HG03108 (cell line): ENCODE data around the gene SNCAIP.
"Not testable (repeated sequence)": the region's sequence is repeated elsewhere in the genome, so short reads cannot be mapped to it uniquely, and the experiment has no call there.

Experiments used
- ATAC-seq: cut with Tn5 transposase; IDR thresholded peaks from one replicate; pipeline ENCODE4 v1.9.1; 2021; ENCODE audit warnings: moderate library complexity; ENCODE audit not compliant: unreplicated experiment

SNCAIP gene

DNA sequence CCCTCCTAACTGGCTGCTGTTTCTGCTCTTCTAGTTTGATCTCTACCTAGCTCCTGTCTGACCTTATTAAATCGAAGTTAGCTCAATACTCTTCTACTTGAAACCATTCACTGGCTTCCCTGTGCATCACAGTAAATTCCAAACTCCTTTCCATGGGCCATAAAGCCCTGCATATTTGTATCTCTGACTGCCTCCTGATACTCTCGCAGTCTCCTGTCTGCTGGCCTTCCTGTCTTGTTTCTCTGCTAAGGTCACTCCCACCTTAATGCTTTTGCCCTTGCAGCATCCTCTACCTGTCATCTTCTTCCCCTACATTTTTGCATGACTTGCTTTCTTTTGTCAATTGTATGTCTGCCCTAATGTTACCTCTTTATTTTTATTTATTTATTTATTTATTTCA lies 44.8 kb downstream of the SNCAIP start:
- no peak for ATAC-seq

DNA sequence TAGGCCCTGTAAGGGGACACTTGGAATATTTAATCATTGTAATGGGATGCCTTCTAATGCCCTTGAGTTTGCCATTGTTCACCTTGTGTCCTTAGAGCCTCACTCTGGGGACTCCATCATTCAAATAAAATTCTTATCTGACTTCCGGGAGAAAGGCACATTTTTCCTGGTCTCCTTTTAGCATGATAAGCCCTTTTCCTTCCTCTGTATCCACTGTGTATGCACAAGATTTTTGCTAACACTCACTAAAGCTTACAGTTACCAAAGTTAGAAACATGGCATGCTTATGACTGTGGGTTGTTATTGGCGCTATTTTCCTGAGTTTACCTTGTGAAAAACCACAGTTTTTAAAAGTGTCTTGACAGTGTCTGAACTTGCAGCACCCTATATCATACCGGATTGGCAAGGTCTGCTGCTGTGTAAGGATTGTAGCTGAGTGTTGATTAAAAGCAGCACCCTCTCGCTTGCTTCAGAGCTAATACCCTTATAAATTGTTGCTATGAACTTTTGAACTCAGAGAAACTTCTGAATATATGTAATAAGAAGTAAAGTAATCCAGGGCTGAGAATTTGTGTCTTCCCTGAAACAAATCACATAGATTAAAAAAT lies 46.4 kb downstream of the SNCAIP start:
- no peak for ATAC-seq

DNA sequence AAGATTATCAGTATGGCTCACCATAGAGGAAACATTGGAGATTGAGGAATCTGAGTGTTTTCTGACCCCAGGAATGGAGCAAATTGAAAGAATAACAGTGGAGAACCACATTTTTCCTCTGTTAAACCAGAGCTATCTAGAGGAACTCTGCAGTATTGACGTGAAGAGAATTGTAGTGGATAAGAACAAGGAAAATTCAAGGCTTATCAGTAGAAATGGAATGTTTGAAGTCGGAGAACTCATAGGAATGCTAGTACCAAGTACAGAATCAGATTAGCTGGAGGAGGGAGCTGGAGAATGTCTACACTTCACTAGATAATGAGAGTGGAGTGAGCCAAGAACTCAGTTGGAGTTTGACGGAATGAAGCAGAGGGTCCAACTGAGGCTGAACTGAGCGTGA lies 50.3 kb downstream of the SNCAIP start:
- ATAC-seq, result no peak

DNA sequence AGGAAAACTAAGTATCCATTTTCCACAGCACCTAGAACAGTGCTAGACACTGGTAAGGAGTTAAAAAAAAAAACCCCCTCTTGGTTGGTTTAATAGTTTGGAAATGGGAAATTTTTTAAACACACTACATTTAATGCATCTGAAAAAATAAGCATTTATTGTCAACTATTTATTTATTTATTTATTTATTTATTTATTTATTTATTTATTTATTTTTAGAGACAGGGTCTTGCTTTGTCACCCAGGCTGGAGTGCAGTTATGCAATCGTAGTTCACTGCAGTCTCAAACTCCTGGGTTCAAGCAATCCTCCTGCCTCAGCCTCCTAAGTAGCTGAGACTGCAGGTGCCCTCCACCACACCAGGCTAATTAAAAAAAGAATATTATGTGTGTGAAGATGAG lies 51.6 kb downstream of the SNCAIP start:
- ATAC-seq, result no peak

DNA sequence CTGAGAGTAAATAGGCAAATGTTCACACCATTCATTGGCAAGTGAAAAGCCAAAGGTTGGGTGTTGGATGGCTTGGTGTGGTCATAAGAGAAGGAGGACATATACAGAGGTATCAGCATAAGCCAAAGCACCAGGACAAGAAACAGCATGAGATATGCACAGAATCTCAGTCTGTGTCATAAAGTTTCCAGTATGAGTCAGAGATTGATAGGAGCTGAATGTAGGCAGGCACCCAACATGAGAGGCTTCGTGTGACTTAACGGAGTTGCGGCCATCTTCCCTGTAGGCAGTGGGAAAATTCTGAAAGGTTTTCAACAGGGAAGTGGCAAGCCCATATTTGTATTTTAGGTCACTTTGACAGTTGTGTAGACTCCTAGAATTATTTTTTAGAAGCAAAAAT lies 54.5 kb downstream of the SNCAIP start:
- no peak for ATAC-seq

DNA sequence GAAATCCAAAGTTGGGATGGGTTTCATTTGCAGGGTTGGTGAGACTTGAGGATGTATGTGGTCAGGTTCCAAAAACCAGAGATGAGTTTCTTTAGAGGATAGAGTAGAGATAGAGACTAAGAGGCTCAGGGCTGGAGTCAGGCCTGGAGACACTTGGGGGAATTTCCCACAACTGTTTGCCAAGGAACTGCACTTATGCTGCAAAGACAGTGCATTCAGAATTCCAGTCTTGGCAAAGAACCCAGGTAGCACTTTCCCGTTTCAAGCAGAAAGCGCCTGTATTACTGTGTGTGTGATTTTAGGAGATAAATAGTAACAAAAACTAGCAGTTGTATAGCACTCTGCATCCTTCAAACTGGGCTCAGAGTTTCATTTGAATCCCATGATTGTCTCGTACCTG lies 55.4 kb downstream of the SNCAIP start:
- no peak for ATAC-seq

DNA sequence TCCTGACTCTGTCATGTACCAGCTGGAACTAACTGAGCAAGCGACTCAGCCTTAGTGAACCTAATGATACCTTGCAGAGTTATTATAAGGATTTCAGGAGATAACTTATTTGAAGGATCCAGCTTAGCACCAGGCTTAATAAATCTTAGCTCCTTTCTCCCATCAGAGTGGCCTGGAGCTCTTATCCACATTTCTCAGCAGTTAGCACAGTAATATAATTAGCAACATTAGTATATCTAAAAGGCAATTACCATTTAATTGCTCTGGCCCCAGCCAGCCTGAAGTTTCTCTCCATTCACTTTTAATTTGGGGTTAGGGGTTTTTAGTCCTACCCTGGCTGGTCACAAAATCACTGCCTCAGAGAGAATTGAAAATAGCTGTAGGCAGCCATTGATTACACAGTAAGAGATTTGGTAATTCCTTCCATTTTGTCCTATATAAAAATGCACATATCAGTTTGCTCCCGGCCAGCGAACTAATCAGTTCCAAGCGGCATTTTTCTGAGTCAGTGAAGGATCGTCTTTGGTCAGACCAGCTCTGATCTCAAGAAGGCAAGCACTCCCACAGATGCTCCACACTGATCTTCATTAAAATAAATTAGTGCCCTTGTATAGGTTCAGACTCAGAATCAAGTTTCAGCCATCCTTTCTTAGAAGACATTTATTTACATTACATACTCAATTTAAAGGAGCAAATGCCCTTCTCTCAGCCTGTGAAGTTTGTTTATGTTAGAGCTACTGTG lies 56.6 kb downstream of the SNCAIP start:
- ATAC-seq, result no peak

DNA sequence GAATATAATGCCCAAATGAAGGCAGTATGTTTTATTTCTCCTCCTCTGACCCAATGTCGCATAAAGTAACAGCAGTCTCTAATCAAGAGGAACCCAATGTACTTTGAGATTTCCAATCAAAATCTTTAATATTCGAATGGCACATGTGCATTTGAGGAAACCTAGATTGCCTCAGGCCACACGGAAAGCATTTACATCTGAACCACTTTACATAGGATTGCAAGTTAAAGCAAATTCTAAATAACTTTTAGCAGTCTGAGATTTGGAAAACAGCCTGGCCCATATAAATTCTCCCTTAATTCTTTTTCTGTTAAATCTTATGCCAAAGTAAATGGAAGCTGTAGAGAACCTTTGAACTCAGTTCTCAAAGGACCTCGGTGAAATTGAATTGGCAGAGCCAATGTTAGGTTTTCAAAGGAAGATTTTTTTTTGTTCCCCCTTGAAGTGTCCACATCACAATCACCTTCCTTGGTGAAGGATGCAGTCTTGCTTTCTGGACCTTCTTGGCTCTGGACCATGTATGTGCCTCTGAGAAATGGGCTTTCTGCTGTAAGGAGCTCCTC lies 57.3 kb downstream of the SNCAIP start:
- ATAC-seq, result no peak

DNA sequence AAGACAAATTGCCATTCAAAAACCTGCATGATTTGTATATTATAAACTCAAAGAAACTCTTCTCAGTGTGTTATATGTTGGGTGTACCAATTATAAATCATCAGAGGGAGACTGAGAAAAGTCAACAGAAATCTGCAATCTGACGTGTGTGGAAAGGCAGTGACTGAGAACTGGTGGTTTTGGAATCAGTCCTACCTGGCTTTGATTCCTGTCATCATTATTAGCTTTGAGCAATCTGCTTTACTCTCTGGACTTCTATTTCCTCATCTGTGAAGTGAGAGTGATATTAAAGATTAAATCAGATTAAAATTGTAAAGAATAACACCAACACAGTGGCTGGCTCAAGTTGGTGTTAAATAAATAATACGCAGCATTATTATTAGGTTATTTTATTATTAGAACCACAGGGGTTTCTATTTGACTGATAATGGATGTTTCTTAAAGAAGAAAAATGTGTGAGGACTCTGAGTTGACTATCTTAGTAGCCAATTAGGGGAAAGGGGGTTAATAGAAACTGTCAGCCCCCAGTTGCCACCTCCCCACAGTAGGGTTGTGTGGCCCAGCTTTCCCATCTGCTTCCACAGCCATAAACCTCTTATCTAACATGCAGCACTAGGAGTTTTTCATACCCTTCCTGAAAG lies 59.6 kb downstream of the SNCAIP start:
- ATAC-seq, result no peak

DNA sequence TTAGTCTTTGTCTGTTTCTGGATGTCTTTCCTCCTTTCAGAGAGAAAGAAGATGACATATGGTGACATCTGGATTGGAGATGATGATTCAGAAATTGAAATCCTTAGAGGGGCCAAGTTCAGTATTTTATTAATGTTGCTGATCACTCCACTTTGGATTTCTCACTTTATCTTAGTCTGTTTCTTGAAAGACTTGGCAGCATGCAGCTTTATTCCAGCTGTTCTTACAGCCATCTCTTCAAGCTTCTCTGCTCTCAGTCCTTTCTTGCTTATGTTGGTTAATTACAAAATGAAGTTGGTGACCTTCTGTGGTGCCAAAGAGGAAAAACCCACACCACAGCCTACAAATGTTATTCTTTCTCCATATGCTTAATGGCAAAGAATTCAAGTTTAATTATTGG lies 62.1 kb downstream of the SNCAIP start:
- ATAC-seq, result no peak

DNA sequence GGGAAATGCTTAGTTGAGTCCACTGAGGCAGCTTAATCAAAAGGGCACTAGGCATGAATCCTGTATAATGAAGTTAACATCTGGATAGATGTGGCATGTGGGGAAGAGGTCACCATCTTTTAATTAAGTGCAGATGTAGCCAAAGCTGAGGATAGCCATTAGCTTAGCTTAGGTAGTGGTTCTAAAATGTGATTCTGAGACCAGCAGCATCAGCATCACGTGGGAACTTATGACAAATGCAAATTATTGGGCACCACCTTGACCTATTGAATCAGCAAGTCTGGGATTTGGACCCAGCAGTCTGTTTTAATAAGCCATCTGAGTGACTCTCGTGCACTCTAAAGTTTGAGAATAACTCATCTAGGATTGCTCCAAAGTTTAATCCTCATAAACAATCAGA lies 63.8 kb downstream of the SNCAIP start:
- ATAC-seq, result no peak

DNA sequence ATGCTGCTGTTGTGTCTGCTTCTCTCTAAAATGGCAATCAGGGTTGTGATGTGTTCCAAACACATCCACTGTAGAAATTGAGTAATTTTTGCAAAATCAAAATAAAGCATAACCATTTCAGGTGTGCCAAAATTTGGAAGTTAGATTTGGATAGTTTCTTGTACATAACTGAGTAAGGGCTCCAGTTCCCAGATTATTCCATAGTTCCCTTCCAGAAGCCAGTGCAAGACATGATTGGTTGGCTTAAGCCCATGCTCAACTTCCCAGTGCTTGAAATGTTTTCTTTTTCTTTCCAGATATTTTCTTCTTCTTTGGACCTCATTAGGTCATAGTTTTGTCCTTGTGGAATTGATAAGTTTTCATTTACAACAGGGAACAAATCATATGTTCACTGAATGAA lies 64.2 kb downstream of the SNCAIP start:
- no peak for ATAC-seq

DNA sequence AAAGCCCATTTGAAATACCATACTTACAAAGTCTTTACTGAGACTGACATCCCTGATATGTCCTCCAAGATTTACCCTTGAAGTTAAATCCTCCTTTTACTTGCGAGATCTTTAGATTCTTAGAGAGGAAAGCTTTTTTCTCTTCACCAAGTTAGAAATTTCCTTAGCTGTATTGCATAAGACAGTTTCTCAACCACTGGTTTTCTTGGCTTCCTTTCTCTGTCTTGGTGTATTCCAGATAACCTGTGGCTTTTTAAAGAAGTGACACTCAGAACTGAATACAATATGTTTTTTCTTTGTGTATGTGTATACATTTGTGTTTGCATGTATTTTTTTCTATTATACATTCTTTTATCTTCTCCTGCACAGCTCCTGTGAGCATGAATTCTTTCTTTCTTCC lies 65.0 kb downstream of the SNCAIP start:
- no peak for ATAC-seq

DNA sequence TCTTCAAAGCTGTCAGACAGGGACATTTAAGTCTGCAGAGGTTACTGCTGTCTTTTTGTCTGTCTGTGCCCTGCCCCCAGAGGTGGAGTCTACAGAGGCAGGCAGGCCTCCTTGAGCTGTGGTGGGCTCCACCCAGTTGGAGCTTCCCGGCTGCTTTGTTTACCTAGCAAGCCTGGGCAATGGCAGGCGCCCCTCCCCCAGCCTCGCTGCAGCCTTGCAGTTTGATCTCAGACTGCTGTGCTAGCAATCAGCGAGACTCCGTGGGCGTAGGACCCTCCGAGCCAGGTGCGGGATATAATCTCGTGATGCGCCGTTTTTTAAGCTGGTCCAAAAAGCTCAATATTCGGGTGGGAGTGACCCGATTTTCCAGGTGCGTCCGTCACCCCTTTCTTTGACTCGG lies 70.9 kb downstream of the SNCAIP start:
- not testable (repeated sequence) for ATAC-seq

DNA sequence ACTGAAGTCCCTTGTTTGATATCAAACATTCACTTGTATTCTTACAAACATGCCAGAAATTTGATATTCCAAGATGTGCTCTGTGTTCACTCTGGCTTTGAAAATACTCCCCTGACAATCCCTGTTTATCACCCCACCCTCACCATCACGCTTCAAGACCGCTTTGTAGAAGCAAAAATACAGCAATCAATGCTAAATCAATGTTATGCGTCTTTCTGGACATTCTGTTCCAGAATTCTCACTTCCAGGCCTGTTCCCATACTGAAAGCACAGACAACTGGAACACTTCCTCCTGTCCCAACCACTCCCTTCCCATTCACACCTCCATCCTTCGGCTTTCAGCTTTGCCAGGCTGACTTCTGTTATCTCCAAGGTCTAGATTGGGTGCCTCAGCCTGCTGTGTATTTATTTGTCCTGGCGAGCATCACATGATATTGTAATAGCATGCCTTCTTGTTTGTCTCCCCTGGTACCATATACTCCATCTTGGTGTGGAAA lies 72.8 kb downstream of the SNCAIP start:
- ATAC-seq, result no peak

DNA sequence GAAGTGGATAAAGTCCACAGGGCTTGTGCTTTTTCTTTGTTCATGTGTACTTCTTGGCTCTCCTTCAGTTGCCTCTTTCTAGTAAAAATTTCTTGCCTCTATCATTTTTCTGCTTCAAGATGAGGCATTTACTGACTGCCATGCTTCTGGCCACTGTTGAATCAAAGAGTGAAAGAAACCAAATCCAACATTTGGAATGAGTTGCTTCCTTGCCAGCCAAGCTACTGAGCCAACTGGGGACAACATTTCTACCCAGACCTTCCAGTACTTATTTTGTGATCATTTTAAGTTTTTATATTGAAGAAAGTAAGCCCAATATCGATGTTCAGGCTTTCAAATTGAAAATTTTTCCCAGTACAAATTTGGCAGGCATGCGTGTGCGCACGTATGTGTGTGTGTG lies 73.2 kb downstream of the SNCAIP start:
- ATAC-seq, result no peak

DNA sequence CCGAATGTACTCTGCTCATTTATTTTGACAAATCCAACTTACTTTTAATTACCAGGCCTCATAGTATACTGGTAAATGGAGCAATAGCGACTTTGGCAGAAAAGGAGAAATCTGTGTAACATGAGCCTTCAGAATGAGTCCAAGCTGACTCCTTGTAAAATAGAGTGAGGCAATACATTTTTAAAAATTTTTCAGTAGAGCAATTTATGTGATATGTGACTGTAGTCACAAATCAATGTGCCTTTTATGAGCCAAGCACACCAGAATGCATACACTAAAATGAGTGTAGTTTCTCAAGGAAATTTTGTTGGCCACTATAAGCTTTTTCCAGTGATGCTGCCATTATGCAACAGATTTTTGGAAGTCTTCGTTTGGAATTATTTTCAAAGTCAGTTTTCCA lies 73.8 kb downstream of the SNCAIP start:
- no peak for ATAC-seq

DNA sequence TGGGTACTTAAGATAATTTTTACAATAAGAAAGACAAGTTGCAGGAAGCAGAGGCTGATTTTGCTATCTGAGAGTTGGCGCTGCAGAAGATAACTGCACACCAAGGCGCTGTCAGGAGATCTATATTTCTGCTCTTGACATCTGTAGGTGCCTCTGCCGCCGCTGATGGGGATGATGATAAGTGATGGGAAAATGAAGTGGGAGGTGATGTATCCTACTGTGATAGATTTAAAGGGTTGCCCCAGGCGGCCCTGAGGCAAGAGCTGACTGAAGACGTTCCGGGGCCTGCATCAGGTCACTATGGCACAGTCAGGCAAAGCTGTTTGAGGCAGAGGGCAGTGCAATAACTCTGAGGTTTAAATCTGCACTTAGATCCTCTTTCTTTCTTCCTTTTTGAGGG lies 78.1 kb downstream of the SNCAIP start:
- ATAC-seq, result no peak

DNA sequence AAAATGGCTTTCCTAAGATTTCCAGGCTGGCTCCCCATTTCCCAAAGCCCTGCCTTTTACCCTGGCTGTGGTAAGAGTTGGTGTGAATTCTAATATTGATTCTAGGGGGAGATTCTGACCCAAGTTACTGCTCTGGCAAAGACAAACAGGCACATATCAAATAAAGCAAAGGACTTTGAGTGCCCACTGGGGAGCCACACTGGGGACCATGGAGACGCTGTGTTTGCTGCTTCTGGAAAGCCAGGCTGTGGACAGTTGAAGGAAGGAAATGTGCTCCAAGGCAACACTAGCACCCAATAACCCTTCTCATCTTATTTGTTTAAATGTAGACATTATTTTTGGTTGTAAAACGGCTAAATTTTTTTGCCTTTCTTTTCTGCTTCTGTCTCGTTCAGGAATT lies 78.7 kb downstream of the SNCAIP start:
- ATAC-seq, result no peak

DNA sequence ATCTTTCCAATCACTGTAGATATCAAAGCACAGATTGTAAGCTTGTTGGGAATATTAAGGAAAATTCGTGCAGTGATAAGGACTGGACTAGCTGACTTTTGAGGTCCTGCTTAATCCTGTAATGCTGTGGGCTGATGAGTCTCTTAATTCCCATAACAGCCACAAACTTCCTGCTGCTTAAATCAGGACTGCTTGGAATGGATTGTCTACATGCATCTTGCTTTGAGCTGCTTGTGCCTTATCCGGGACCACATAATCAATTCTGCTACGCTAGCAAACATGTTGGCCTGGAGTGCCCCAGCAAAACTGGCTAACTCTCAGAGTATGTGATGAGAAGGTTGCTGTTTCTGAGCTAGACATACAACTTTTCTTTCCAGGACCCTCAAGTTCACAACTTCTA lies 79.6 kb downstream of the SNCAIP start:
- ATAC-seq, result no peak

DNA sequence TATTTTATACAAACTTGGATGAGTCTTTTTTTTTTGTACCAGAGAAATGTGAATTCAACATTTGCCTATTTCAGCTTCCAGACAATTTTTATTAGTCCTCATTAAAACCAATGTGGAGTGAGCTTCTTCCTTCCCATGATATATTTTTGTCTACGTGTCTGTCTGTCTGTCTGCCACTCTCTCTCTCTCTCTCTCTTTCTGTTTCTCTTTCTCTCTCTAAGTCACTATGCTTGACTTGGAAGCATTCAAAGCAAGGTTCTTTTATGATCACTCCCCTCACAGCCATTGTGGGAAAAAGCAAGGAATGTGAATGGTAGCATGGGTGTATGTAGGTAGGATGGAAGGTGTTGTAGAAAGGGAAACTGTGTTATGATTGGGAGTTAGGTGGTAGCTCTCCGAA lies 80.2 kb downstream of the SNCAIP start:
- ATAC-seq, result no peak

DNA sequence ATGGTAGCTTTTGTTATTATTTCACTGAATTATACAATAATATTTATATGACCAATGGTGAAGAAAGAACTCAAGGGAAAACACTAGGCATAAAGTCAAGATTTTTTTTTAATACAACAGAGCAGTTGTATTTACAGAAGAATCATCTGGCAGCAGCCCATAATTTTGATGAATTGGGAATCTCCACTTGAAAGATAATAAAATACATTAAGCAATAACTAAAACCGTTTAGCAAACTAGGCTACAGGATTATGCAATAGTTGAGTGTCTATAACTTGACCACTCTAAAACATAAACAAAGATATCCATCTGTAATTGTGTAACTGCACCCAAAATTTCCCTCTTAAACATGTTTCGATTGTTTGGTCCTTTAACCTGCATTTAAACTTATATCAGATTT lies 80.8 kb downstream of the SNCAIP start:
- ATAC-seq, result no peak
